GM21825 (cell line): ENCODE data around the gene EPN1.

Experiments
- ATAC-seq: cut with Tn5 transposase; IDR thresholded peaks from one replicate; pipeline ENCODE4 v1.9.1; 2021; ENCODE audit warnings: mild to moderate bottlenecking, moderate library complexity; ENCODE audit not compliant: unreplicated experiment

Gene EPN1

GRCh38 chr19:55691561-55692481, 16.8 kb downstream of the EPN1 start:
- ATAC-seq = no peak

- no peak for ATAC-seq
Observed at GRCh38 chr19:55692681-55693081, 17.7 kb downstream of the EPN1 start.

- no peak for ATAC-seq
Observed at GRCh38 chr19:55693336-55693974, 18.4 kb downstream of the EPN1 start.

GRCh38 chr19:55694241-55694655, 19.2 kb downstream of the EPN1 start:
- no peak for ATAC-seq

GRCh38 chr19:55694656-55695491, 19.8 kb downstream of the EPN1 start:
- ATAC-seq = no peak

- no peak for ATAC-seq
Observed at GRCh38 chr19:55695511-55696290, 20.7 kb downstream of the EPN1 start.

- ATAC-seq = no peak
Observed at GRCh38 chr19:55696301-55697068, 21.5 kb downstream of the EPN1 start.

- ATAC-seq = no peak
Observed at GRCh38 chr19:55697069-55697440, 22.0 kb downstream of the EPN1 start.

GRCh38 chr19:55697698-55698097, 22.7 kb downstream of the EPN1 start:
- no peak for ATAC-seq

GRCh38 chr19:55698256-55698655, 23.2 kb downstream of the EPN1 start:
- no peak for ATAC-seq

- ATAC-seq = no peak
Observed at GRCh38 chr19:55699221-55699620, 24.2 kb downstream of the EPN1 start.

- ATAC-seq = no peak
Observed at GRCh38 chr19:55700813-55701212, 25.8 kb downstream of the EPN1 start.

- ATAC-seq = no peak
Observed at GRCh38 chr19:55702131-55702627, 27.2 kb downstream of the EPN1 start.

GRCh38 chr19:55703790-55704215, 28.8 kb downstream of the EPN1 start:
- ATAC-seq = no peak

GRCh38 chr19:55704494-55705245, 29.6 kb downstream of the EPN1 start:
- ATAC-seq = no peak

- no peak for ATAC-seq
Observed at GRCh38 chr19:55705972-55706371, 30.9 kb downstream of the EPN1 start.

GRCh38 chr19:55711719-55712118, 36.7 kb downstream of the EPN1 start:
- no peak for ATAC-seq

GRCh38 chr19:55712804-55713631, 38.0 kb downstream of the EPN1 start:
- ATAC-seq = no peak
